ENCODE data around the gene P3R3URF. TPM values are rescaled to one million over a fixed set of nuclear protein-coding genes. Genes with fewer than 3 reads are reported as not detected.

Gene P3R3URF
- total and polyA plus RNA-seq, 2 donors: not detected

DNA sequence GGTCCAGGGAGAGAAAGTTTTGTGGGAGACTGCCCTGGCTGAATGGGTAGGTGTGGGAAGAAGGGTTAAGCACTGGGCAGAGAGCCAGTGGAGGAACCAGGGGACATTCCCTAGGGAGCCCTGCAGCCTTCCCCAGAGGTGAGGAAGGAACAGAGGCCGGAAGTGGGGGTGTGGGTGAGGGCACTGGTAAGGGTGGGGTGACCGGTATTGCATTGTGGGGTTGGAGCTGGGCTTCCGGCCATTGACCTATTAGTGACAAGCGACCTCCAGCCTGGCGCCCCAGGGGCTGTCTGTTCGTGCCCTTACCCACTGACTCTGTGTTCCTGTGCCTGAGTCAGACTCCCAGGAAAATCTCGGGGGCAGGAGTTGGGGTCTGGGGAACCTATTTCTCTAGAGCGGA is 4.9 kb downstream of the P3R3URF start:
- no peaks in the 10 kb centered on the region for H3K36me3 ChIP-seq (ENCODE audit: control insufficient read depth in 2 of 2, insufficient read depth in 2 of 2, low read length in 1 of 2)
- peaks cover 6 to 34% of the 10 kb centered on the region in 2 donors for H3K4me1 ChIP-seq (ENCODE audit: control insufficient read depth in 2 of 2, insufficient read depth in 2 of 2, low read length in 2 of 2)

DNA sequence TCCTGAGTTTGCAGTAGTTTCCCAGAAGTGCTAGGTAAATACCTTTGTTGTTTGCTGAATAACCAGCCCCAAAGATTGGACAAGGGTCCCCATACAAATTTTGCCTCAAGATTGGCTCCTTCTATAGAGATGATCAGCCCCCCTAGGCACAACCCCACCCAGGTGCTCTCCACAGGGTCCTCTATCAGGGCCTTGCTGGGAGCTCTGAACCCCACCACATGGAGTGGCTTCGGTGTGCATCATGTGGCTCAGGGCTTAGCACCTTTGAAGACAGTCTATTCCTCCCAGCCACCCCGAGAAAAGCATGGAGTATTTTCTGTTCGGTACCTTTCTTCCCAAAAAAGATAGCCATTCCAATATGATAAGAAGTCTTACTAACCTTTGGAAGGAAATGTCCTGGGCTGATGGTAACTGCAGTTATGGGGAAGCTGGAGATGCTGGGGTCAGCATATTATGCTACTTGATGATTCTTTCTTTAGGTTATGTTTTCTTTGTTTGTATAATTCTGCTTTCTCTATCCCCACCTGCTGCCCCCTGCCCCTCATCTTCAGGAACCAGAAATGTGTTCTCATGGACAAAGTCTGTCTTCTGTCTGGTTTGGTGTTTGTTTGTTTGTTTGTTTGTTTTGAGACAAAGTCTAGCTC is 6.4 kb downstream of the P3R3URF start:
- no peak overlapping the region for H3K27ac ChIP-seq (ENCODE audit: low read depth in 1 of 2, low read length in 1 of 2)

More for the DNA sequence above, 4.9 kb downstream of the P3R3URF start:
- Histone ChIP-seq H3K9me3 (ENCODE audit: control insufficient read depth in 2 of 2, insufficient read depth in 1 of 2, low read length in 1 of 2) (no peaks in the 10 kb centered on the region), H3K4me3 (ENCODE audit: low read length in 2 of 2) (no peak overlapping the region), H3K27ac (ENCODE audit: low read depth in 1 of 2, low read length in 1 of 2) (no peak overlapping the region), H3K27me3 (ENCODE audit: control insufficient read depth in 2 of 2, insufficient read depth in 1 of 2, low read length in 1 of 2) (peaks cover 0 to 6% of the 10 kb centered on the region in 2 donors)
- 97% methylated on average over 8 of the region's 8 CpGs for WGBS
- DNase-seq (ENCODE audit: low read depth in 6 of 9, low spot score in 9 of 9): no peak

DNA sequence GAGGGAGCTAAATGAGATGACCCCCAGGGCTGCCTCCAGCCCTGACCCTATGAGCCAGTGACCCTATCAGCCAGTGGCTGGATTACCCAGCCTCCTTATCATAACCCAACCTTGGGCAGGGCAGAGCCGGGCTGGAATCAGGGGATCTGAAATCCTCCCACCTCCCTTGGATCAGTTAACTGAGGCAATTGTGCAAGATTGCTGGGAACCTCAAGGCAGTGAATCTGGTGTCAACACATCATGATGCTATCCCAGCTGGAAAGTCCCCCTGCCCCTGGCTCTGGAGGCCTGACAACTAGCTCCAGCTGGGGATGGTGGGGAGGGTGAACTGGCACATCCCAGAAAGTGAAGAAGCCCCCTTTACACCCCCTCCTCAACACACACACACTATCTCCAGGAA is 7.8 kb downstream of the P3R3URF start:
- Histone ChIP-seq H3K4me3 (ENCODE audit: low read length in 2 of 2) (no peak overlapping the region), H3K27me3 (ENCODE audit: control insufficient read depth in 2 of 2, insufficient read depth in 1 of 2, low read length in 1 of 2) (peaks cover 0 to 6% of the 10 kb centered on the region in 2 donors), H3K9me3 (ENCODE audit: control insufficient read depth in 2 of 2, insufficient read depth in 1 of 2, low read length in 1 of 2) (no peaks in the 10 kb centered on the region), H3K36me3 (ENCODE audit: control insufficient read depth in 2 of 2, insufficient read depth in 2 of 2, low read length in 1 of 2) (no peaks in the 10 kb centered on the region), H3K27ac (ENCODE audit: low read depth in 1 of 2, low read length in 1 of 2) (no peak overlapping the region), H3K4me1 (ENCODE audit: control insufficient read depth in 2 of 2, insufficient read depth in 2 of 2, low read length in 2 of 2) (peaks cover 8 to 30% of the 10 kb centered on the region in 2 donors)
- 98% methylated on average over 1 of the region's 1 CpG for WGBS
- DNase-seq (ENCODE audit: low read depth in 6 of 9, low spot score in 9 of 9): no peak

More for the DNA sequence above, 6.4 kb downstream of the P3R3URF start:
- Histone ChIP-seq H3K4me1 (ENCODE audit: control insufficient read depth in 2 of 2, insufficient read depth in 2 of 2, low read length in 2 of 2) (peaks cover 8 to 39% of the 10 kb centered on the region in 2 donors), H3K36me3 (ENCODE audit: control insufficient read depth in 2 of 2, insufficient read depth in 2 of 2, low read length in 1 of 2) (no peaks in the 10 kb centered on the region), H3K9me3 (ENCODE audit: control insufficient read depth in 2 of 2, insufficient read depth in 1 of 2, low read length in 1 of 2) (no peaks in the 10 kb centered on the region), H3K27me3 (ENCODE audit: control insufficient read depth in 2 of 2, insufficient read depth in 1 of 2, low read length in 1 of 2) (peaks cover 0 to 6% of the 10 kb centered on the region in 2 donors), H3K4me3 (ENCODE audit: low read length in 2 of 2) (no peak overlapping the region)
- DNase-seq (ENCODE audit: low read depth in 6 of 9, low spot score in 9 of 9): no peak
- WGBS: 98% methylated on average over 3 of the region's 3 CpGs

DNA sequence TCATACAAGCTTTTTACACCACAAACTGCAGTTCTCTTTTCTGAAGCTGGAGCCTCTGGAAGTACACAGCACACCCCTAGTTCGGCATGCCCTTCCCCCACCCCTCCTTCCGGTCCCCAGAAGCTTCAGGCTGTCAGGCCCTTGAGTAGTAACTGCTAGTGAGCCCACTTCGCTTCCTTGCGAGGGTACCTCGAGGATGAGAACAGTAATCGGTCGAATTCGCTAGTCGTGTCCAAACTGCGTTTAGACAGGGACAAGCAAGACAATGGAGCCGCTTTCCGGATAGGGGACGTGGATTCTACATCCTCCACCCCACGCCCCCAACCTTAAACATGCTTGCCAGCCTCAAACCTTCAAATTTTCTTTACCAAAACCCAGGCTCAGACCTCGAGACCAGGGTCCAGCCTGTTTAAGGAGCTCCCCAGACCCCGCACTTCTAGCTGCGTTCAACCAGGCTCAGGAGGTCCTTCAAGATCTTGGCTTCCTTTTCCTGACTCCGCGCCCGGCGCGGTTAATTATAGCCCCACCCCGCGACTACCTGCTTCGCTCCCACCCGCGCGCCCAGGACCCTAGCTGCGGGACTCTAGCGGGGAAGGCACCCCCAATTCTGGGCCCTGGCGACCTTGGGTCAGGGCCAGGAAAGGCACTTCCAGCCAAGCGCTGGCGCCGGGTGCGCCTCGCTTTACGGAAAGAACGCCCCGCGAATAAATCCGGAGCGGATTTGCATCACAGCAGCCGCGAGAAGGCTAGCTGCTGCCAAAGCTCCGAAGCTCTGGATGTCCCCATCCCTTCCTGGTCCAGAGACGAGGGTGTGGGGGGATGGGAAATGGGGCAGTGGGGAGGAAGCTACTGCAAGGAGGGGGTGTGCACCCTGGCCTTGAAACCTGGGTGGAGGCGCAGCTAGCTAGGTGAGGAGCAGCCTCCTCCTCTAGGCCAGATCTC is 9.5 kb downstream of the P3R3URF start:
- H3K9me3 ChIP-seq (ENCODE audit: control insufficient read depth in 2 of 2, insufficient read depth in 1 of 2, low read length in 1 of 2): no peaks in the 10 kb centered on the region
- H3K4me3 ChIP-seq (ENCODE audit: low read length in 2 of 2): peak overlapping the region; percentile 48 to 67
- WGBS: 5% methylated on average over 47 of the region's 47 CpGs
- H3K27me3 ChIP-seq (ENCODE audit: control insufficient read depth in 2 of 2, insufficient read depth in 1 of 2, low read length in 1 of 2): peaks cover 0 to 6% of the 10 kb centered on the region in 2 donors
- peaks cover 8 to 24% of the 10 kb centered on the region in 2 donors for H3K4me1 ChIP-seq (ENCODE audit: control insufficient read depth in 2 of 2, insufficient read depth in 2 of 2, low read length in 2 of 2)
- peak; percentile 69 to 91 (median 80) for DNase-seq (ENCODE audit: low read depth in 6 of 9, low spot score in 9 of 9)
- peak overlapping the region; percentile 68 to 83 for H3K27ac ChIP-seq (ENCODE audit: low read depth in 1 of 2, low read length in 1 of 2)
- H3K36me3 ChIP-seq (ENCODE audit: control insufficient read depth in 2 of 2, insufficient read depth in 2 of 2, low read length in 1 of 2): no peaks in the 10 kb centered on the region

DNA sequence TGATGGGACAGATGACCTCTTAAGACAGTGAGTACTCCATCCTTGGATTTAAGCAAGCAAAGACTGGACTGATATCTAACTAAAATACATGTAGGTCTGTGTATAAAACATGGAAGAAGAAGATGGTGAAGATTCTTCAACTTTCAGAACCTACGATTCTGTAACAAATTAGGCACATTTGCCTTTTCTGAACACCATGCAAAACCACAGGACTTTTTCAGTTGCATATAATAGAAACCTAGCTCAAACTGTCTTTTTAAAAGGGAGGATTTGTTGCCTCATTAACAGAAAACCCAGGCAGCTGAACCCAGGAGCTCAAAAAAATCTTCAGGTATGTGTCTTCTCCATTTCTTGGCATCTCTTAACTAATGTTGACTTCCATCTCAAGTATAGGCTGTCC is 16.1 kb downstream of the P3R3URF start:
- Histone ChIP-seq H3K4me3 (ENCODE audit: low read length in 2 of 2) (no peak overlapping the region), H3K27ac (ENCODE audit: low read depth in 1 of 2, low read length in 1 of 2) (no peak overlapping the region), H3K4me1 (ENCODE audit: control insufficient read depth in 2 of 2, insufficient read depth in 2 of 2, low read length in 2 of 2) (no peaks in the 10 kb centered on the region), H3K27me3 (ENCODE audit: control insufficient read depth in 2 of 2, insufficient read depth in 1 of 2, low read length in 1 of 2) (no peaks in the 10 kb centered on the region), H3K36me3 (ENCODE audit: control insufficient read depth in 2 of 2, insufficient read depth in 2 of 2, low read length in 1 of 2) (no peaks in the 10 kb centered on the region), H3K9me3 (ENCODE audit: control insufficient read depth in 2 of 2, insufficient read depth in 1 of 2, low read length in 1 of 2) (no peaks in the 10 kb centered on the region)
- no peak for DNase-seq (ENCODE audit: low read depth in 6 of 9, low spot score in 9 of 9)
- 95% methylated on average over 1 of the region's 1 CpG for WGBS

DNA sequence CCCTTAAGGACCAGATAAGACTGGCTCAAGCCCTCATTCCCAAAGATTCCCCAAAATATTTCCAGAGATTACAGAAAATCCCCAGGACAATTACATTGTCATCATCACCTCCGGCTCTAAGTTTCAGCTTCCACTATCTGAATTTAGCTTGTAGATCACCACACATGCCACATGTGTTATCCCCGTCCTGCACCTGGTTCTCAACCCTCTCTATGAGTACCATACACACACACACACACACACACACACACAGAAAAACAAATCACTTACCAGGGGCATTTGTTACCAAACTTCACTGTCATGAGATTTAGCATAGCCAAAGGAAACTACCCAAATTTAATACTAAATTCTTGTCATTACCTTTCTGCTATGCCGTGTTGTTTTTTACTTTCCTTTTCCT is 16.8 kb downstream of the P3R3URF start:
- Histone ChIP-seq H3K4me3 (ENCODE audit: low read length in 2 of 2) (no peak overlapping the region), H3K36me3 (ENCODE audit: control insufficient read depth in 2 of 2, insufficient read depth in 2 of 2, low read length in 1 of 2) (no peaks in the 10 kb centered on the region), H3K27ac (ENCODE audit: low read depth in 1 of 2, low read length in 1 of 2) (no peak overlapping the region), H3K4me1 (ENCODE audit: control insufficient read depth in 2 of 2, insufficient read depth in 2 of 2, low read length in 2 of 2) (no peaks in the 10 kb centered on the region), H3K27me3 (ENCODE audit: control insufficient read depth in 2 of 2, insufficient read depth in 1 of 2, low read length in 1 of 2) (no peaks in the 10 kb centered on the region), H3K9me3 (ENCODE audit: control insufficient read depth in 2 of 2, insufficient read depth in 1 of 2, low read length in 1 of 2) (no peaks in the 10 kb centered on the region)
- WGBS: 83% methylated on average over 3 of the region's 3 CpGs
- DNase-seq (ENCODE audit: low read depth in 6 of 9, low spot score in 9 of 9): no peak

DNA sequence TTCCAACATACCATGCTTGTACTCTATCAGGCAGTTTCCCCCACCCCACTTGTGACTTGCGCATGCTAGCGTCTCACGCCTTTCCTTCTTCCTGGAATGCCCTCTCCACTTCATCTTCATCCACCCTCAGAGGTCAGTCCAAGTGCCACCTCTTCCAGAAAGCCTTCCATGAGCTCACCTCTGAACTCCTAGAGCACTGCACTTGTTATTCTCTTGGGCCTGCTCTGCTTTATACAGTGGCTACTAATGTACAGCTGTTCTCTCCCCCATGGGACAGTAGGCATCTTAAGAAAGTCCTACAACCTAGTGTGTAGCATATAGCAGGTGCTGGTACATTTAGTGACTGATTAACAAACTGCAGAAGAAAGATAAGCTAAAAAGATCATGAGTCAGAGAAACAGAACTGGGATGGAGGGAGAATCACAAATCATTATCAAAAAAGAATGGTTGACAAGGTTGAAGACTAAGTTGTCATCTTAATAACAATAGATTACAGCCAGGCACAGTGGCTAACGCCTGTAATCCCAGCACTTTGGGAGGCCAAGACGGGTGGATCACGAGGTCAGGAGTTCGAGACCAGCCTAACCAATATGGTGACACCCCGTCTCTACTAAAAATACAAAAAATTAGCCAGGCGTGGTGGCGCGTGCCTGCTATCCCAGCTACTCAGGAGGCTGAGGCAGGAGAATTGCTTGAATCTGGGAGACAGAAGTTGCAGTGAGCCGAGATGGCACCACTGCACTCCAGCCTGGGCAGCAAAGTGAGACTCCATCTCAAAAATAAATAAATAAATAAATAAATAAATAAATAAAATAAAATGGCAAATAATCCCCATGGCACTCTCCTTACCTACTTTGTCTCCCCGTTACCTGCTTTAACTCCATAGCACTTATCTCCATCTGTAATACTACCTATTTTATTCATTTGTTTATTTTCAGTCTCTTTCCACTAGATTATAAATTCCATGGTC is 17.7 kb downstream of the P3R3URF start:
- H3K9me3 ChIP-seq (ENCODE audit: control insufficient read depth in 2 of 2, insufficient read depth in 1 of 2, low read length in 1 of 2): no peaks in the 10 kb centered on the region
- H3K36me3 ChIP-seq (ENCODE audit: control insufficient read depth in 2 of 2, insufficient read depth in 2 of 2, low read length in 1 of 2): no peaks in the 10 kb centered on the region
- no peak overlapping the region for H3K27ac ChIP-seq (ENCODE audit: low read depth in 1 of 2, low read length in 1 of 2)
- DNase-seq (ENCODE audit: low read depth in 6 of 9, low spot score in 9 of 9): no peak
- no peak overlapping the region for H3K4me3 ChIP-seq (ENCODE audit: low read length in 2 of 2)
- no peaks in the 10 kb centered on the region for H3K4me1 ChIP-seq (ENCODE audit: control insufficient read depth in 2 of 2, insufficient read depth in 2 of 2, low read length in 2 of 2)
- 97% methylated on average over 13 of the region's 13 CpGs for WGBS
- no peaks in the 10 kb centered on the region for H3K27me3 ChIP-seq (ENCODE audit: control insufficient read depth in 2 of 2, insufficient read depth in 1 of 2, low read length in 1 of 2)

DNA sequence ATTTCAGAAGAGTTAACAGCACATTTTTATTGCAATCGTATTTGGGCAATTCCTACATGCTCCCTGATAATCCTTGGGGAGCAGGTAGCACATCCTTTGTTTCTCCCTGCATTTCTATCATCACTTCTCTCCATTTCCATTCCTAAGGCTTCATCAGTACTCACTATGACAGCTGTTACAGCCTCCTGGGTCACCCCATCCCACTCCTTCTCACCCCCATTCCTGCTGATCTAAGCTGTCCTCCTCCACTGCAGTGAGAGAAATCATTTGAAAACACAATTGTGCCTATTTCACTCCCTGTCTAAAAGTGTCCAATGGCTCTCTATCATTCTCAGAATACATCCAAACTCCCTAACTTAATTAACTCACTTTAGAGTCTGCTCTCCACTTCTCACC is 18.4 kb downstream of the P3R3URF start:
- Histone ChIP-seq H3K27me3 (ENCODE audit: control insufficient read depth in 2 of 2, insufficient read depth in 1 of 2, low read length in 1 of 2) (no peaks in the 10 kb centered on the region), H3K36me3 (ENCODE audit: control insufficient read depth in 2 of 2, insufficient read depth in 2 of 2, low read length in 1 of 2) (no peaks in the 10 kb centered on the region), H3K4me3 (ENCODE audit: low read length in 2 of 2) (no peak overlapping the region), H3K9me3 (ENCODE audit: control insufficient read depth in 2 of 2, insufficient read depth in 1 of 2, low read length in 1 of 2) (no peaks in the 10 kb centered on the region), H3K4me1 (ENCODE audit: control insufficient read depth in 2 of 2, insufficient read depth in 2 of 2, low read length in 2 of 2) (no peaks in the 10 kb centered on the region), H3K27ac (ENCODE audit: low read depth in 1 of 2, low read length in 1 of 2) (no peak overlapping the region)
- 92% methylated on average over 1 of the region's 1 CpG for WGBS
- DNase-seq (ENCODE audit: low read depth in 6 of 9, low spot score in 9 of 9): no peak

All from thymus (tissue), 11 donors.